GM18867 (cell line): ENCODE measurements around the gene ROBO2.

Experiments used
- ATAC-seq: cut with Tn5 transposase; IDR thresholded peaks from one replicate; pipeline ENCODE4 v1.9.1; 2021; ENCODE audit warnings: mild to moderate bottlenecking, moderate library complexity; ENCODE audit not compliant: unreplicated experiment

ROBO2 gene

GRCh38 chr3:77052733-77053670 lies 13.1 kb downstream of the ROBO2 start:
- no peak for ATAC-seq

GRCh38 chr3:77053795-77054194 lies 13.9 kb downstream of the ROBO2 start:
- ATAC-seq = no peak

DNA sequence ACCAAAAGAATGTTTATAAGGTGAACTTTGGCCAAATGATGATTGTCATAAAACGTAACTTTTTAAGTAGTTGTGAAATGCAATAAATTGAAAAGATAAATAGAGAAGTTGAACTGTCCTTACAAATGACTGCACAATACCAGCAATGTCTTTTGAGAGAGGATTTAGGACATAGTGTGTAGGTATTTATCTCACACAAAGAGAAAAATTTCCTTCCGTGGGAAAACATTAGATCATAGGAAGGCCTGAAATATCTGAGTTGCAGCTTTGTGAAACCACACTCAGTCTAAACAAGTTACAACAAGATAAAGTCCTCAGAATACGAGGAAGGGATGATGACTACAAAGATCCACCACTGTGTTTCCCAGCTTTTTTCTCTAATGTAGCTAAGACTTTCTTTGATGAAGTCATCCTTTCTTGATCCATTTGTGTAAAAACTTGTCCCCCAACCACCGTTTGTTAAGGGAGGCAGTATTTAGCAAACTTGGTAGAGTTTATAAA lies 16.0 kb downstream of the ROBO2 start:
- ATAC-seq = no peak

GRCh38 chr3:77059354-77059753 lies 19.5 kb downstream of the ROBO2 start:
- no peak for ATAC-seq

DNA sequence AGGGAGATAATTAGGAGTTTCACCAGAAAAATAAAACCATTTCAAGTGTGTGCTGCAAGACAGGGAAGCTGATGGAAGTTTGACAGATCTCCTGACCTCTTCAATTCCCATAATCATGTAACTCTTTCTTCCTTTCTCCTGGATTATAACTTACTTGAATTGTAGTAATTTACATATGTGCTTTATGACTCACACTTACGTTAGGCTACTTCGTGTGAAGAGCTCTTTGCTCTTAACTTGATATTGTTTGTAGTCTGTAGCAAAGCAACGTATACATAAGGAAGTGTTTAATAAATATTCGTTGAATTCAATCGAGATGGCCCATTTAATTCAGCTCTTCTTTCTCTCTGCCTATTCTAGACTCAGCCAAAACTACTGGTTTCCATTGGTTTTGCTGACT lies 23.5 kb downstream of the ROBO2 start:
- ATAC-seq = no peak

- no peak for ATAC-seq
These were observed 25.9 kb downstream of the ROBO2 start for GRCh38 chr3:77065750-77066149.

- no peak for ATAC-seq
These were observed 26.9 kb downstream of the ROBO2 start for GRCh38 chr3:77066829-77067228.

DNA sequence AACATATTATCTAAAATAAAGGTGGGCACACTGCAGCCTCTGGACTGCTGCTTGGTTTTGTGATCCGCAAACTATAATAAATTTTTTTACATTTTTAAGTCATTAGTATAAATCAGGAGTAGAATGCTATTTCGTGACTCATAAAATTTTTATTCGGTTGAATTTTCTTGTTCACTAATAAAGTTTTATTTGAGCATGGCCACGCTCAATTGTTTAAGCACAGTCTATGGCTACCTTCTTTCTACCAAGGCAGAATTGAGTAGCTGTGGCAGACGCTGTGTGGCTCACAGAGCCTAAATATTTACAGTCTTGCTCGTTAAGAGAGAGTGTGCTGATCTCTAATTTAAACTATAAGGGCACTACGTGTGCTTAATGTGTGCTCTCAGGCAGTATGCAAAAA lies 28.9 kb downstream of the ROBO2 start:
- no peak for ATAC-seq

- ATAC-seq = no peak
These were observed 31.5 kb downstream of the ROBO2 start for GRCh38 chr3:77071364-77071763.

DNA sequence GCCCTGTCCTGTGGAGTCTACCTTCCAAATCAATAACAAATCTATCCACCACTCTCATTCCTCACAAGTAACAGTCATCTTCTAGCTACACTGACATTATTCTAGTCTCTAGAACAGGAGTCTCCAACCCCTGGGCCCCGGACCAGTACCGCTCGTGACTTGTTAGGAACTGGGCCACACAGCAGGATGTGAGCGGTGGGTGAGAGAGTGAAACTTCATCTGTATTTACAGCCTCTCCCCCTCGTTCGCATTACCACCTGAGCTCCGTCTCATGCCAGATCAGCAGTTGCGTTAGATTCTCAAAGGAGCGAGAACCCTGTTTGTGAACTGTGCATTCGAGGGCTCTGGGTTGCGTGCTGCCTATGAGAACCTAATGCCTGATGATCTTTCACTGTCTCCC lies 31.9 kb downstream of the ROBO2 start:
- ATAC-seq = no peak

- ATAC-seq = no peak
These were observed 32.3 kb downstream of the ROBO2 start for GRCh38 chr3:77072232-77072631.

DNA sequence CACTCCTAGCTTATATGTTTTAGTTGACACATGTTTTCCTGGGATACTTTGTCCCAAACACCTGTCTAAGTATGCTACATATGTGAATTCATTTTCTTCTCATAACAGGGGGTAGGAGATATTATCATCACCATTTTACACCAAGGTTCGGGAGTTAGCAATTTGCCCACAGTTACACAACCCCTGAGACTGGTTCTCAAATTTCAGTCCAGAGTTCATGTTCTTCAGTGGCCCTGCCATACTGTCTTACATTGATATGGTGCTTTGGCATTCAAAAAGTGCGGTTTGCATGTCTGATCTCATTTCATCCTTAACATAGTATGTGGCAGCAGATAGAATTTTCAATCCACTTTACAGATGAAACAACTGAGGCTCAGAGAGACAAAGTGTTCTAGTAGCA lies 38.4 kb downstream of the ROBO2 start:
- ATAC-seq = no peak

DNA sequence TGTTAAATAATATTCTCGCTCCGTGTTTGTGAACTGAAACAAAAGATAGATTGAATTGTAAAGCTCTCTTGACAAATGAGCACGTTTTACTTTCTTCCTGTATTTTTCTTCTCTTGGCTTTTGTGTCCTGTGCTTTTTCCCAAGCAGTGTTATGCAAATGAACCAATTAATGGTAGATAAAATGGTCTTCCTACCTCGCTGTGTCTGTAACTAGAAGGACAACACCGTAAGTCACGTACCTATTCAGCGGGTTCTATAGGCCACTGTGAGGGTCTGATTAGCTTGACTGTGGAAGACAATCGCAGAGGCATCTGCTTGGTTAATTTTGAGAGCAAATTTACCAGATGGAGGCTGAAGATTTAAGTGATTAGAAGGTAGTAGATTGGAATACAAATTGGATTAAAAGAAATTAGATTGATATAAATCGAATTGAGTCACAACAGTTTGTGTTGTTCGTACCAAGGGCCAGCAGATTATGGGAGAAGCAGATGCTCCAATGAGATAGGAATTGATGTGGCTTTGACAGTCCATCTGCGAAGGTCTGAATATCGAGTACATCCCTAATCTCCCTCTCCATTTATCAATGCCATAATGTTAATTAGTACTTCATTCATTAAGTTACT lies 40.2 kb downstream of the ROBO2 start:
- ATAC-seq = no peak

DNA sequence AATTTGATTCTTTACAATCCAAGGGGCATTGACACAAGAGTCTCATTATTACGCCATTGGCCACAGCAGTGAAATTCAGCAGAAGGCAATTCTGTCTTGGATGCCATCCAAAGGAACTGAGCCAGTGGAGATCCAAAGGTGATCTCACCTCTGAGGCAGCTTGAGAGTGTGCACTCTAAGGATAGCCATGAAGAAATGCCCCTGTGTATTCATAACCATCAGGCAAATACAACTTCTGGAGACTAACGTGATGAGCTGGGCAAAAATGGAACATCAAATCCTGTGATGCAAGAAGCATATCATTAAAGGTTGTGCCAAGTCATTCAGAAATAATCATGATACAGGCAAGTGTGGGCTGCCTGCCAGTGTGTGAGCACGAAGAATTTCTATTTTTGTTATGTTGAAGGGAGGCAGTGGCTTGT lies 41.4 kb downstream of the ROBO2 start:
- ATAC-seq = no peak

DNA sequence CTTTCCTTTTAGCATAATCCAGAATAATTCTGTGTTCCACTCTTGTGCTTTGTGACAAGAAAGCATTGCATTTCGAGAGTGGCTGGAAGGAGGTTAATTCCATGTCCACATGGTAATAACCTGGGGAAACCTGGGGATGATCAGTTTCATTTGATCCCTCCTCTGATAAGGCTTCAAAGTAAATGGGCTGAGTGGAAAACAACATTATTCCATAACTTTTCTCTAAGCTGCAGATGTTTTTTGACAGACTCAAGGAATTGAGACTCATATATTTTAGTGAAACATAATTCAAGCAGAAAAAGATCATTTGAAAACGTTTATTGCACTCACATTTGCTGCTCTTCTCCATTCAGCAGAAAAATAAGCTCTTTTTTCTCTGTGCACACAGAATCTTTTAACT lies 44.6 kb downstream of the ROBO2 start:
- ATAC-seq = no peak

DNA sequence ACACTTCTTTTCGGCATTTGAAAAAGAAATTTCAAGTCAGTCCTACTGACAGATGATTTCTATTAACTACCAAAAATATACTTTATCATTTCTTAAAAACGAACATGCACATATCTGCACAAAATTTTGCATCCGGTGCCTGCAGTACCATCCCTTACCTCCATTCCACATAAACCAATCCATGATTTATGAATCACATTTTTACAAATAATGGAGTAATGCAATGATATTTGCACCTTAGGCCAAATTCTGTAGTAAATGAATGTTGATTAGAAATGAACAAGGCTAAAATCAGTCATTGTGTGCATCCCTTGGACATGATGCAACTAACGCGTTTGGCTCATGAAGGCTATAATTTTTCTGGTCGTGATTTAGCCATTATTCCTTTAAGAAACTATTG lies 46.5 kb downstream of the ROBO2 start:
- ATAC-seq = no peak

DNA sequence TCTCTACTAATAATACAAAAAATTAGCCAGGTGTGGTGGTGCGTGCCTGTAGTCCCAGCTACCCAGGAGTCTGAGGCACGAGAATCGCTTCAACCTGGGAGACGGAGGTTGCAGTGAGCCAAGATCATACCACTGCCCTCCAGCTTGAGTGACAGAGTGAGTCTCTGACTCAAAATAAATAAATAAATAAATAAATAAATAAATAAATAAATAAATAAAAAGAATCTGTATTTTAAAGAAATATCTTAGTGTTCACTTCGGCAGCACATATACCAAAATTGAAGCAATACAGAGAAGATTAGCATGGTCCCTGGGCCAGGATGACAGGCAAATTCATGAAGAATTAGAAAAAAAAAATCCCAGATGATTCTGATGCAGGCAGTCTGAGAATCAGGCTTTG lies 51.9 kb downstream of the ROBO2 start:
- no peak for ATAC-seq

- ATAC-seq = no peak
These were observed 53.2 kb downstream of the ROBO2 start for GRCh38 chr3:77093101-77093500.

- ATAC-seq = no peak
These were observed 56.2 kb downstream of the ROBO2 start for GRCh38 chr3:77096145-77096544.

DNA sequence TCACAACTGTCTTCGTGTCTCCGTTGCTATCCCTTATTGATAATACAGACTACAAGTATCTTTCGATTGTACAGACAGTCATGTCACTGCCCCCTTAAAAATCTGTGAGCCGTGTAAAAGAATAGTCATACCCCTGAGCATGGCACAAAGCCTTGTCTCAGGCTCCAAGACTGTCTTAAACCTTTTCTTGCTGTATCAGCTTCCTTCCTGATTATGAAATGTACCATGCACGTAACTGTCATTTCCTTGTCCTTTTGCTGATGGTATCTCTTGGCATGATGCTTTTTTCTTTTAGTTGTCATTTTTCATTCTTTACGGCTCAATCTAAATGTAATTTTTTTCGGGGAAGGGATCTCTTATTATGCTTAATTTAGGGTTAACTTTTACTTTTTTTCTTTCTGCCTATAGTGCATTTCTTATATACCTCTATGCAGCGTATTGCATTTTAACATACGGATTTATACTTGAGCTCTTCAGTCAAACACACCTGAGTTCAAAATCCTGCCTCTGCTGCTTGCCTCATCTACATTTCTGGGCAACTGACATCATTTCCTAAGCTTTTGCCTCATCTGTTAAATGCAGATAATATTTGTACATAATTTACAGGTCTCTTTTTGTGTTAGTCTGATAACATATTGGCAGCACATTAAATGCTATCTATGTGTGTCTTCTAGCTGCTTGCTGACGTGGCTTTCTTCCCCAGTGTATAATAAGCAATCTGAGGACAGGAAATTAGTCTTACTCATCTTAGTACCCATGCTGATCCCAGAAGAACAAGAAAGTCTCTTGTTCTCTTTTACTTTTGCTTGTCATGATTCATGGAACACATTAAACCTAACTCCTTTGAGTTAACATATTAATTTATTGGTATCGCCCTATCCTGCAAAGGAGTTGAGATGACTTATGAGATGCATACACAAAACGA lies 57.3 kb downstream of the ROBO2 start:
- no peak for ATAC-seq
